SK-N-MC (cell line): Measurements from ENCODE around the gene ACKR4.

Experiments
- EZH2 ChIP-seq: fragments of 200-600 bp; sonication (generic); IDR thresholded peaks from one replicate; pipeline ENCODE4 v1.6.1; 2017; ENCODE audit warnings: antibody characterized with exemption
- POLR2AphosphoS5 ChIP-seq: IDR thresholded peaks from 2 replicates; pipeline ENCODE4 v1.6.1; 2012; ENCODE audit warnings: mild to moderate bottlenecking, low read depth, low read length, borderline replicate concordance

- TF ChIP-seq EZH2 (no peak), POLR2AphosphoS5 (no peak)
Observed at GRCh38 chr3:132606085-132606484, 9.0 kb downstream of the ACKR4 start.
